GM21423 (cell line): Measurements from ENCODE around the gene CACNA2D1.

ENCODE experiments used
- ATAC-seq: cut with Tn5 transposase; IDR thresholded peaks from one replicate; pipeline ENCODE4 v1.9.1; 2021; ENCODE audit warnings: mild to moderate bottlenecking, moderate library complexity; ENCODE audit not compliant: unreplicated experiment

The CACNA2D1 gene

GRCh38 chr7:82010416-82010815 is 433.2 kb downstream of the CACNA2D1 start:
- ATAC-seq, result no peak

- ATAC-seq, result no peak
Observed at GRCh38 chr7:82007315-82007714, 436.3 kb downstream of the CACNA2D1 start.

DNA sequence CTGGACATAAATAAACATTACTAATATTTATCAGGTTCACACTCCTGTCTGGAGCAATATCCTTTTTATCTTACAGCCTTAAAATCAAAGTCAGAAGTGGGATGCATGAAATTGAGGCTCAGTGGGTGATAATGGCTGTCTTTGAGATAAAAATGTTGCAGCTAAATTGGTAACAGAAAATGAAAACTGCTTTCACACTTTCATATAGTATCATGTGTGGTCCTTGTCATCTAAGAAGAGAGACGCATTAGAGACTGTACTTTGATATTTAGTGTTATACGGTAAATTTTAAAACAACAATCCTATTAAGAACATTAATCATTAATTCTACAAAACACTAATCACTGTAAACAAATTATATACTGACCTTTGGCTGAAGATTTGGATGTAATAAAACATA is 438.5 kb downstream of the CACNA2D1 start:
- ATAC-seq, result no peak

GRCh38 chr7:81993186-81993585 is 450.4 kb downstream of the CACNA2D1 start:
- no peak for ATAC-seq

DNA sequence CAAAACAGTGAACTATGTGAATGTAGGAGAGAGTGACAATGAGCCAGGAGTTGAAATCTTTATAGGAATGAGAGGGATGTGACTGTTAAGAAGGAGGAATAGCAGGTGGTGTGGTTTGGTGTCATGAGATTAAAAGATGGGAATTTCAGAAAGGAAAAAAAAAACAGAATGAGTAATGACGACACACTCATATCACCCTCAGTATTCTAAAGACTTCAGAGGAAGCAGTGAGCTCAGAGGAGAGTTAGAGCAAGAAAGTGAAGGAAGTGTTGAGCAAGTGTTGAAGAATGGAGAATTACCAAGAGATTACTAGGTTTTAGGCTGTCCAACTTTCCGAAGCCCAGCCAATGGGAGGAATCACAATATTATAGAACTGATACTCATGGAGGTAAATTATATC is 453.2 kb downstream of the CACNA2D1 start:
- ATAC-seq, result no peak

GRCh38 chr7:81986723-81987470 is 456.7 kb downstream of the CACNA2D1 start:
- ATAC-seq, result no peak

DNA sequence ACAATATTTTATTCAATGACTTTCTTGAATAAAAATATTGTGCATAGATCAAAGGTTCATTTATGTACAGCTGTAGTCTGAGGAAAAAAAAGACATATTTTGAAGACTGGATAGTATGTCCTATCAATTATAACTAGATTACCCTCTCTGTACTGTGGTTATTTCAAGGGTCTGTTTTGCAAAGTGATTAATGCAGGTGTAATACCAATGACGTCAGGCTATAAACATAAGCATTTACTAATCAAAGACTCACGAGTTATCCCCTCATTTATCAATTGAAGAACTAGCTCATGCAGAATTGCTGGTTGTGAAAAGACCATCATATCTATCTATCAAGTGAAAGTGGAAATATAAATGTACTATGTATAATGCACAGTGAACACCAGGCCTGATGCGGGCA is 460.2 kb downstream of the CACNA2D1 start:
- no peak for ATAC-seq

GRCh38 chr7:81973117-81973516 is 470.5 kb downstream of the CACNA2D1 start:
- ATAC-seq, result no peak

GRCh38 chr7:81960026-81960425 is 483.6 kb downstream of the CACNA2D1 start:
- no peak for ATAC-seq

DNA sequence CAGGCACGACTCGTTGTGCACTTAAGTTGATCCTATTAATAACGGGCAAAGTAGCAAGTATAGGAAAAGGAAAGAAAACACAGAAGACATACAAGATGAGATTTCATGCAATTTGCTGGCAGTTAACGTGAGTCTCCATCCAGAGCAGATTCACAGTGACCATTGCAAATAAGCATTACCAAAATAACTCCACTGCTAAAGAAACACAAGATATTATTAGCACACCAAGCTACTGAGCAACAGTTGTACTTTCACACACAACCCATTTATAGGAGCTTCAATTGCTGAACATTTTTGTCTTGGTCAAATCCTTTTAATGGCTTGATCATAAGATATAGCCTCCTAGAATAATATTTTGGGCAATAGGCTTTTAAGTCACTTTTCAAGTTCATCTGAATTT is 486.1 kb downstream of the CACNA2D1 start:
- no peak for ATAC-seq

DNA sequence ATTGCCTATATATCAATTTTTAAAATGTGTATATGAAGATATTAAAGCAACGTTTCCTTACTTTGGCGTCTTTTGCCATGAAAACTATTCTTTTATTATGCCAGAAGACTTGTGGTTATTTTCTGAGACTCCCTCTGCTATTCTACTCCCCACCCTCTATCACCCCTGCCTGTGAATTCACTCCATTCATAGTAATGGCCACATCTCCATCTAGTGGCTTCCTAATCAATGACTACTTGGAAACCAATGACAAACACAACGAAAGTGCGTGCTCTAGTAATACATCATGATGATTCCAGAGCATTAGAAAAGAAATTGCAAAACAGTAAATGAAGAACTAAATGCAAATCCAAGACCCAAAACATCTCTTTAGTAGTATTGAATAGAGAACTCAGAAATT is 487.1 kb downstream of the CACNA2D1 start:
- ATAC-seq, result peak; percentile 51

- no peak for ATAC-seq
Observed at GRCh38 chr7:81949306-81949705, 494.3 kb downstream of the CACNA2D1 start.

DNA sequence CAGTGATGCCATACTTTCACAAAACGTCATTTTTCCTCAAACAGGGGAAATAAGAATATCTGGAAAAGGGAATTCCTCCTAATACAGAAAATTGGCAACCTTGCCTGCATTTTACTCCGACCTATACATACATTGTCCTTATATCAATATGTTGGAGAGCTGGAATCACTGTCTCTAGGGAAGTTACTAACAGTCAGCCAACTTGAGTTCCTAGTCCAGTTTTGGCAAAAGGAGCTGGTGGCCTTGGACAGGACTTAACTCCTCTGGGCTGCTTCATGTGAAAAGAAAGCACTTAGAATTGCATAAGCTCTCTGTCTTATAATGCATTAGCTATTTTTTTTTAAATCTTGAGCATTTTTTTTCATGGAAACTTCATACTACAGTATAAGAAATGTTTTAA is 499.5 kb downstream of the CACNA2D1 start:
- no peak for ATAC-seq

DNA sequence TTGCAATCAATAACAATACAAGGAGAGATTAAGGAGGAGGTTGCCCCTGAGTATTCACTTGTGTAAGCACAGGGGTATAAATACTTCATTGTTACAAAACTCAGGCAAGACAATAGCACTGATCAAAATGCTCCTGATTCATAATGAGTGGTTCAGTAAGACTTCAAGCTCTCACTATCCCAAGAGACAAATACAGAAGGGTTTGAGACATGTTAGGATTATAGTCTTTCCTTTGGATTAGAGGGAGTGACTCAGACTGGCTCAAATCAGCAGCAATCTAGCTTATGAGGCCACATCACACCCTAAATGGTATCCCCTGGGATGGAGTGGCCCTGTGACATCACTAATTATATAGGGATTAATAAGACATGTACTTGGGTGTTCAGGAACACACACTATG is 506.5 kb downstream of the CACNA2D1 start:
- no peak for ATAC-seq

DNA sequence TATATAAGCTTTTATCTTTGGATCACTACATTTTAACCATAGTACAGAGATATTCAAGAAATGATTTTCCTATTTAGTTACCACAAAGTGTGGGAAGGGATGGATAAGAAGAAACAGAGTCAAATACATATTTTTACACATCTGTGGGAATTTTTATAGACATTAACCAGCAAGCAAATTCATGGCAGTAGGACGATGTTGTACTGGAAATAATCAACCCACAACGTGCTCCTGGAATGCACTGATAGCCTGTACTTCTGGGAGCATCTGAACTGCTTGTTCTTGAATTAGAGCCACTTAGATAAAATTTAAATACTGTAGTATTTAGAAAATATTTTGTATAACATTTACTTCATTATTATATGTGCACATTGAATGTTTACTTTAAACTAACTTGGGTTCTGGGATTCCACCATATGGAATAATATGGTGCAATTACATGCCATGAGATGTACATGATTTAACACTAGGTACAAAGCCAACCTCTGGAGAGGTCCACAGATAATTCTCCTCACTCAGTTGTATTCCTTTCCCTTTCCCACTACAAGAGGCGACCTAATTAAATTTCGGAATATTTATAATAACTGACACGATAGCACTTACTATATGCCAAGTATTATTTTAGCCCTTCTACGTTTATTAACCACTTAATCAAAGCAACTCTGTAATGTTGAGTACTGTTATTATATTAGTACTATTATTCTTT is 508.8 kb downstream of the CACNA2D1 start:
- no peak for ATAC-seq

GRCh38 chr7:81932936-81933335 is 510.6 kb downstream of the CACNA2D1 start:
- ATAC-seq, result no peak

- ATAC-seq, result no peak
Observed at GRCh38 chr7:81929386-81929785, 514.2 kb downstream of the CACNA2D1 start.

DNA sequence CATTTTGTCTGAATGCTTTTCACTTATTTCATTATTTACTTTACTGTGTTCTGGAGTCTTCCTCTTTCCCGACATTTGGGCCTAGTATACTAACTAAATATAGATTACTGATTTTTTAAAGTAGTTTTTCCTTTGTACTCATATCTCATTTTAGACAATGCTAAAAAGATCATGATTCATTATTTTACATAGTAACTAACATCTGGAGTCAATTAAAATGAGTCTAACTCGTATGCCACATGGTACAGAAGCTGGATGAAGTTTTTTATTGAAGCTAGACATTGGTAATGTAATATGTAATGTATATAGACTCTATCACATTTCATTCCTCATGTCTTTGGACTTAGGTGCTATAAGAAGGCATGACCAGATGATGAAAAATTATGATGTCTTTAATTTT is 517.4 kb downstream of the CACNA2D1 start:
- ATAC-seq, result no peak

GRCh38 chr7:81925530-81925929 is 518.0 kb downstream of the CACNA2D1 start:
- ATAC-seq, result peak; percentile 53

- peak; percentile 45 for ATAC-seq
Observed at GRCh38 chr7:81924494-81924893, 519.1 kb downstream of the CACNA2D1 start.

GRCh38 chr7:81919494-81919893 is 524.1 kb downstream of the CACNA2D1 start:
- no peak for ATAC-seq

DNA sequence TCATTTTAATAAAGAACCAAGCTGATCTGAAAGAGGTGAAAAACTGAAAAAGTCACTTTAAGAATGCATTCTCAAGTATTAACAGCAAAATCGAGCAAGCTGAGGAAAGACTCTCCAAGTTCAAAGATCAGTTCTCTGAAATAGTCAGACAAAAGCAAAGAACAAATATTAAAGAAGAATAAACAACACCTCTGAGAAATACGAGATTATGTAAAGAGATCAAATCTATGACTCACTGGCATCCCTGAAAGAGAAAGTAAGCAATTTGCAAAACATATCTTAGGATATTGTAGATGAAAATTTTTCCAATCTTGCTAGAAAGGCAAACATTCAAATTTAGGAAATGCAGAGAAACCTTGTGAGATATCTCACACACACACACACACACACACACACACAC is 535.4 kb downstream of the CACNA2D1 start:
- ATAC-seq, result no peak

DNA sequence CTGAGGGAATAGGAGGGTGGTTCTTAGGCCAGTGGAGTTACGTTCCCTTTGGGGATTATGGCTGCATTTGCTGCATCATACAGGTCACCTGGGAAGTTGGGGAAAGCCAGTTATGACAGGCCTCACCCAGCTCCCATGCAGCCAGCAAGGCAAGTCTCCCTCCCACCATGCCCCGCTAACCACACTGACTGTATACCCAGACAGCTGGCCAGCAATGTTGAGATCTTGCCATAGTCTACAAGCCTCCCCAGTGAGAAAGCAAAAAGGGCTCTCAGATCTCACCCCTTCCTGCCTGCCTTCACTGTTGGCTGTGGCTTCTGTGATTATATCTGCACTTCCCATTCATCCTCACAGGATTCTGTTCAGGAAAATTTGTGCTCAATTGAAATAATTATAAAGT is 540.5 kb downstream of the CACNA2D1 start:
- no peak for ATAC-seq
